IMR-90 (cell line): Measurements from ENCODE around the gene GALNT13. TPM values are rescaled to one million over a fixed set of nuclear protein-coding genes. Genes with fewer than 3 reads are reported as not detected.

ENCODE experiments used
- ATAC-seq: fragments of 200-7000 bp; cut with Tn5 transposase; 2 replicates; pipeline ENCODE4 v1.9.1; 2020; ENCODE audit warnings: low read depth, mild to moderate bottlenecking, moderate library complexity
- BruUV-seq: library from RNA; stranded (reverse); fragments of 400-500 nt; replicated peaks from 2 replicates; lab custom pipeline; 2021; lab: Mats Ljungman, UMichigan
- CTCF ChIA-PET: fragments of 300-600 bp; formaldehyde crosslinking; extraction: SDS; loops from one replicate; lab custom pipeline; 2021; ENCODE audit warnings: antibody characterized with exemption; lab: Yijun Ruan, JAX
- POLR2A ChIA-PET: fragments of 300-600 bp; sonication (Branson Sonifier 250); formaldehyde crosslinking; loops from one replicate; lab custom pipeline; 2022; ENCODE audit warnings: antibody characterized with exemption; ENCODE audit not compliant: unreplicated experiment; lab: Charles Lee
- DNase-seq: peaks from one replicate; pipeline ENCODE4 v3.0.0; 2013
- H2AFZ ChIP-seq: replicated peaks from 2 replicates; pipeline ENCODE3; 2013; ENCODE audit warnings: low read length, mild to moderate bottlenecking; ENCODE audit not compliant: poor library complexity
- H2AK5ac ChIP-seq: 2 replicates; pipeline ENCODE4 v1.6.1; 2013; ENCODE audit warnings: low read depth, low read length, inconsistent platforms
- H2AK9ac ChIP-seq: replicated peaks from 2 replicates; pipeline ENCODE3; 2013; ENCODE audit warnings: mild to moderate bottlenecking, low read depth, low read length, moderate library complexity; ENCODE audit not compliant: poor library complexity
- H2BK120ac ChIP-seq: 2 replicates; pipeline ENCODE4 v1.6.1; 2013; ENCODE audit warnings: low read depth, low read length, inconsistent platforms
- H2BK15ac ChIP-seq: 3 replicates; pipeline ENCODE4 v1.6.1; 2013; ENCODE audit warnings: low read depth, low read length, inconsistent platforms
- H2BK20ac ChIP-seq: 2 replicates; pipeline ENCODE4 v1.6.1; 2013; ENCODE audit warnings: low read depth, mild to moderate bottlenecking, inconsistent platforms, low read length, moderate library complexity
- H2BK5ac ChIP-seq: 2 replicates; pipeline ENCODE4 v1.6.1; 2013; ENCODE audit warnings: mild to moderate bottlenecking, low read depth, low read length, inconsistent platforms; ENCODE audit not compliant: poor library complexity, severe bottlenecking
- H3K14ac ChIP-seq: replicated peaks from 2 replicates; pipeline ENCODE4 v1.6.1; 2013; ENCODE audit warnings: low read depth, low read length, inconsistent platforms
- H3K18ac ChIP-seq: 2 replicates; pipeline ENCODE4 v1.6.1; 2013; ENCODE audit warnings: low read depth, low read length, control low read depth
- H3K23ac ChIP-seq: 2 replicates; pipeline ENCODE4 v1.6.1; 2013; ENCODE audit warnings: low read depth, low read length, inconsistent platforms
- H3K27ac ChIP-seq: 2 replicates; pipeline ENCODE4 v1.5.1; 2013; ENCODE audit warnings: mild to moderate bottlenecking, control low read depth, low read length; ENCODE audit not compliant: insufficient read depth
- H3K27me3 ChIP-seq: 2 replicates; pipeline ENCODE4 v1.6.1; 2013; ENCODE audit warnings: low read length; ENCODE audit not compliant: control insufficient read depth, insufficient read depth
- H3K36me3 ChIP-seq: 2 replicates; pipeline ENCODE4 v1.6.1; 2013; ENCODE audit warnings: low read length, mixed read lengths; ENCODE audit not compliant: control insufficient read depth, insufficient read depth
- H3K4ac ChIP-seq: 2 replicates; pipeline ENCODE4 v1.6.1; 2013; ENCODE audit warnings: low read depth, low read length, inconsistent platforms
- H3K4me1 ChIP-seq: 2 replicates; pipeline ENCODE4 v1.6.1; 2013; ENCODE audit warnings: low read length, mixed read lengths; ENCODE audit not compliant: control insufficient read depth, insufficient read depth
- H3K4me2 ChIP-seq: 2 replicates; pipeline ENCODE4 v1.6.1; 2013; ENCODE audit warnings: low read depth, mild to moderate bottlenecking, control low read depth, low read length, moderate library complexity
- H3K4me3 ChIP-seq: 2 replicates; pipeline ENCODE4 v1.5.1; 2013; ENCODE audit warnings: low read depth, mild to moderate bottlenecking, control low read depth, low read length, moderate library complexity; ENCODE audit not compliant: insufficient read depth
- H3K56ac ChIP-seq: 2 replicates; pipeline ENCODE4 v1.6.1; 2013; ENCODE audit warnings: low read length, inconsistent platforms; ENCODE audit not compliant: insufficient read depth; ENCODE audit errors: extremely low read depth
- H3K79me1 ChIP-seq, 2 experiments: 2 replicates each; pipeline ENCODE4 v1.6.1; 2013; ENCODE audit warnings: low read length in 2 of 2, inconsistent platforms in 1 of 2, low read depth in 1 of 2
- H3K9ac ChIP-seq: 2 replicates; pipeline ENCODE4 v1.6.1; 2013; ENCODE audit warnings: low read depth, low read length, control low read depth
- H3K9me1 ChIP-seq: 2 replicates; pipeline ENCODE4 v1.6.1; 2013; ENCODE audit warnings: low read length, inconsistent platforms; ENCODE audit not compliant: insufficient read depth
- H3K9me3 ChIP-seq: 2 replicates; pipeline ENCODE4 v1.6.1; 2013; ENCODE audit warnings: low read length; ENCODE audit not compliant: control insufficient read depth, insufficient read depth
- H4K20me1 ChIP-seq: 2 replicates; pipeline ENCODE4 v1.6.1; 2013; ENCODE audit warnings: low read length, inconsistent platforms; ENCODE audit not compliant: insufficient read depth
- H4K5ac ChIP-seq: 2 replicates; pipeline ENCODE4 v1.6.1; 2013; ENCODE audit warnings: mild to moderate bottlenecking, low read depth, low read length, control low read depth
- H4K8ac ChIP-seq, 2 experiments: 2 replicates each; pipeline ENCODE4 v1.6.1; 2013; ENCODE audit warnings: low read depth in 2 of 2, low read length in 2 of 2, control low read depth in 1 of 2, inconsistent platforms in 1 of 2
- H4K91ac ChIP-seq: 2 replicates; pipeline ENCODE4 v1.6.1; 2013; ENCODE audit warnings: low read depth, low read length, inconsistent platforms; ENCODE audit not compliant: insufficient read depth
- BHLHE40 ChIP-seq: fragments of 150-350 bp; IDR thresholded peaks from 2 replicates; pipeline ENCODE4 v1.6.1; 2016; ENCODE audit warnings: mild to moderate bottlenecking, low read depth, low read length
- CEBPB ChIP-seq: IDR thresholded peaks from 2 replicates; pipeline ENCODE4 v1.6.1; 2012; ENCODE audit warnings: low read depth, low read length, improper control_type of control experiment
- CHD1 ChIP-seq: IDR thresholded peaks from 2 replicates; pipeline ENCODE4 v1.6.1; 2012; ENCODE audit warnings: low read depth, low read length, improper control_type of control experiment
- CTCF ChIP-seq: conservative IDR thresholded peaks from 2 replicates; pipeline ENCODE4 v1.5.1; 2012; ENCODE audit warnings: mild to moderate bottlenecking, low read depth, low read length, improper control_type of control experiment
- ELK1 ChIP-seq: fragments of 150-350 bp; IDR thresholded peaks from 2 replicates; pipeline ENCODE4 v1.6.1; 2016; ENCODE audit warnings: low read depth, mild to moderate bottlenecking, low read length, moderate library complexity, borderline replicate concordance
- FOS ChIP-seq: fragments of 150-350 bp; IDR thresholded peaks from 2 replicates; pipeline ENCODE4 v1.6.1; 2016; ENCODE audit warnings: low read depth, low read length
- MAFK ChIP-seq: IDR thresholded peaks from 2 replicates; pipeline ENCODE4 v1.6.1; 2012; ENCODE audit warnings: low read depth, low read length, improper control_type of control experiment
- MAZ ChIP-seq: IDR thresholded peaks from 2 replicates; pipeline ENCODE4 v1.6.1; 2012; ENCODE audit warnings: low read depth, mild to moderate bottlenecking, low read length, improper control_type of control experiment, moderate library complexity, borderline replicate concordance
- MXI1 ChIP-seq: IDR thresholded peaks from 2 replicates; pipeline ENCODE4 v1.6.1; 2012; ENCODE audit warnings: low read depth, mild to moderate bottlenecking, low read length, moderate library complexity, borderline replicate concordance
- NFE2L2 ChIP-seq: fragments of 150-350 bp; IDR thresholded peaks from 2 replicates; pipeline ENCODE4 v1.6.1; 2016; ENCODE audit warnings: low read depth, mild to moderate bottlenecking, low read length
- POLR2A ChIP-seq: IDR thresholded peaks from 2 replicates; pipeline ENCODE4 v1.6.1; 2012; ENCODE audit warnings: mild to moderate bottlenecking, low read depth, low read length
- RAD21 ChIP-seq: IDR thresholded peaks from 2 replicates; pipeline ENCODE4 v1.6.1; 2012; ENCODE audit warnings: low read length, improper control_type of control experiment
- RCOR1 ChIP-seq: IDR thresholded peaks from 2 replicates; pipeline ENCODE4 v1.6.1; 2012; ENCODE audit warnings: mild to moderate bottlenecking, low read length, improper control_type of control experiment; ENCODE audit not compliant: insufficient replicate concordance
- RFX5 ChIP-seq: IDR thresholded peaks from 2 replicates; pipeline ENCODE4 v1.8.0; 2012; ENCODE audit warnings: low read depth, mild to moderate bottlenecking, low read length, moderate library complexity
- SMC3 ChIP-seq: fragments of 150-350 bp; IDR thresholded peaks from 2 replicates; pipeline ENCODE4 v1.6.1; 2016; ENCODE audit warnings: low read depth, mild to moderate bottlenecking, antibody characterized with exemption, low read length, moderate library complexity
- WGBS, 2 experiments: methylation state at CpG; one replicate each; pipeline versions ENCODE4 v1.1.5 to v1.1.7; 2013; ENCODE audit warnings: missing lambda C conversion rate in 2 of 2; ENCODE audit not compliant: insufficient read length in 1 of 2; ENCODE audit errors: extremely low coverage in 2 of 2; 5-methylcytosine and 5-hydroxymethylcytosine counted together
- dilution Hi-C: fragments of 300-500 bp; cut with HindIII; formaldehyde crosslinking; loops from one replicate; pipeline ENCODE4 v1.14.3; 2018; ENCODE audit warnings: low sequenced_read_pairs; ENCODE audit not compliant: unreplicated experiment
- in situ Hi-C: fragments of 300-500 bp; cut with MboI; formaldehyde crosslinking; loops from 3 replicates; pipeline ENCODE4 v1.14.3; 2019; ENCODE audit warnings: low sequenced_read_pairs, inconsistent platforms, mixed read lengths
- intact Hi-C: fragments of 100-400 bp; cut with micrococcal nuclease; formaldehyde crosslinking; loops from 2 replicates; pipeline ENCODE4 v1.10.0; 2022
- polyA plus RNA-seq, 3 experiments: library from polyadenylated mRNA; depleted of rRNA; stranded (reverse); fragments of >200 nt; gene quantifications; 2 replicates each; pipeline ENCODE4 v1.2.3, GENCODE V29; 2012; ENCODE audit warnings: low replicate concordance in 1 of 3
- total RNA-seq: library from RNA; depleted of rRNA; stranded (reverse); fragments of >200 nt; gene quantifications from 2 replicates; pipeline ENCODE4 v1.2.3, GENCODE V29; 2012
- TF ChIP-seq, protein P1 (sequence below): fragments of 150-350 bp; IDR thresholded peaks from 2 replicates; pipeline ENCODE4 v1.6.1; 2017; ENCODE audit warnings: mild to moderate bottlenecking, antibody characterized with exemption, low read length, low read depth

GALNT13 gene
- total and polyA plus RNA-seq, 2 of the 4 experiments (the other 2 are of a cell fraction), result 0.03 TPM; not detected in 1

DNA sequence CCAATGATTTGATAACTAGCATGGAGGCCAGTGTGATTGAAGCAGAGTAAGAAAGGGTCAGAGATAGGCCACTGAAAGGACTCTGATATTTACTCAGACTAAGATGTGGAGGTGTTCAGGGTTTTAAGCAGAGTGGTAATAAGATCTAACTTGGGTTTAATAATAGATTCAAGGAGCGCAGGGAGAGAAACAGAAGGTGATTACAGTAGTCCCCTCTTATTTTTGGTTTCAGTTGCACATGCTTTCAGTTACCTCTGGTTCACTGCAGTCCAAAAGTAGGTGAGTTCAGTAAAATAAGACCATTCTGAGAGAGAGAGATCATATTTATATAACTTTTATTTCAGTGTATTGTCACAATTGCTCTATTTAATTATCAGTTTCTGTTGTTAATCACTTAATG, 13.5 kb upstream of the GALNT13 start:
- Histone ChIP-seq H2AK5ac (no peak overlapping the region), H3K9me3 (no peaks in the 10 kb centered on the region; the same call in 1 of the 2 replicates), H3K56ac (no peak overlapping the region), H3K36me3 (no peaks in the 10 kb centered on the region), H4K8ac (no peak overlapping the region), H3K18ac (no peak overlapping the region), H4K5ac (no peak overlapping the region), H3K27me3 (no peaks in the 10 kb centered on the region), H2AK9ac (no peak overlapping the region), H3K4me3 (no peak overlapping the region), H3K27ac (no peak overlapping the region), H3K4ac (no peak overlapping the region), H3K9me1 (no peaks in the 10 kb centered on the region), H3K4me2 (no peak overlapping the region), H2BK15ac (no peak overlapping the region), H2AFZ (no peak overlapping the region), H3K23ac (no peak overlapping the region), H4K20me1 (no peaks in the 10 kb centered on the region), H3K9ac (no peak overlapping the region), H3K79me1 (no peaks in the 10 kb centered on the region), H2BK5ac (no peak overlapping the region), H3K4me1 (no peaks in the 10 kb centered on the region), H4K91ac (no peak overlapping the region), H2BK20ac (no peak overlapping the region), H2BK120ac (no peak overlapping the region), H3K14ac (no peak overlapping the region)
- in situ Hi-C loops (no loop called here), intact Hi-C loops (no loop called here), dilution Hi-C loops (no loop called here)
- ATAC-seq, result no peak
- ChIA-PET CTCF (no interaction called here), POLR2A (no interaction called here)
- no CpG with 5 or more reads among the region's 1 CpG for WGBS, 2 experiments
- TF ChIP-seq ELK1 (no peak), BHLHE40 (no peak), CHD1 (no peak), CTCF (no peak), MAFK (no peak), RFX5 (no peak), POLR2A (no peak), MAZ (no peak), NFE2L2 (no peak), MXI1 (no peak), RAD21 (no peak), SMC3 (no peak), FOS (no peak), RCOR1 (no peak), CEBPB (no peak)
- TF ChIP-seq, protein P1, sequence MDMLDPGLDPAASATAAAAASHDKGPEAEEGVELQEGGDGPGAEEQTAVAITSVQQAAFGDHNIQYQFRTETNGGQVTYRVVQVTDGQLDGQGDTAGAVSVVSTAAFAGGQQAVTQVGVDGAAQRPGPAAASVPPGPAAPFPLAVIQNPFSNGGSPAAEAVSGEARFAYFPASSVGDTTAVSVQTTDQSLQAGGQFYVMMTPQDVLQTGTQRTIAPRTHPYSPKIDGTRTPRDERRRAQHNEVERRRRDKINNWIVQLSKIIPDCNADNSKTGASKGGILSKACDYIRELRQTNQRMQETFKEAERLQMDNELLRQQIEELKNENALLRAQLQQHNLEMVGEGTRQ, result no peak
- DNase-seq, result no peak
- no TSS peak for BruUV-seq
